A549 (cell line): Measurements from ENCODE around the gene THBS4. TPM values are rescaled to one million over a fixed set of nuclear protein-coding genes. Genes with fewer than 3 reads are reported as not detected.

ENCODE experiments used
- ATAC-seq, 2 experiments: fragments of 200-7000 bp in 1 of 2; fragments of >200 bp in 1 of 2; cut with Nextera tagmentation in 1 of 2; cut with Tn5 transposase in 1 of 2; 3 replicates each; pipeline versions ENCODE4 v1.8.0 to v1.9.1; 2018 to 2020; ENCODE audit warnings: mild to moderate bottlenecking in 1 of 2, moderate library complexity in 1 of 2
- CTCF ChIA-PET: fragments of 300-600 bp; sonication (Branson Sonifier 250); formaldehyde crosslinking; extraction: SDS; loops from one replicate; lab custom pipeline; 2021; ENCODE audit warnings: antibody characterized with exemption, inconsistent platforms; lab: Yijun Ruan, JAX
- POLR2A ChIA-PET: fragments of 350-600 bp; formaldehyde crosslinking; extraction: SDS; loops from one replicate; lab custom pipeline; 2021; ENCODE audit warnings: antibody characterized with exemption, inconsistent platforms; lab: Yijun Ruan, JAX
- DNase-seq, 2 experiments: peaks; one replicate each; pipeline versions ENCODE4 v3.0.0 to v3.0.0-alpha.2; 2011 to 2016; ENCODE audit warnings: low read depth in 1 of 2, low spot score in 1 of 2
- FAIRE-seq: peaks from 2 replicates; lab custom pipeline; 2011; peaks lifted over from hg19 to GRCh38; lab: Jason Lieb, UNC
- H3K27ac ChIP-seq, 2 experiments: fragments of >200 bp; sonication (Bioruptor Twin); formaldehyde crosslinking; 3 replicates each; pipeline ENCODE4 v1.5.1; 2016 to 2017
- H3K4me1 ChIP-seq: fragments of >200 bp; sonication (Bioruptor Twin); formaldehyde crosslinking; 3 replicates; pipeline ENCODE4 v1.6.1; 2016
- H3K4me2 ChIP-seq: fragments of >200 bp; sonication (Bioruptor Twin); formaldehyde crosslinking; 3 replicates; pipeline ENCODE4 v1.6.1; 2016
- H3K4me3 ChIP-seq: fragments of >200 bp; sonication (Bioruptor Twin); formaldehyde crosslinking; 3 replicates; pipeline ENCODE4 v1.5.1; 2016
- H3K9me3 ChIP-seq: fragments of >200 bp; sonication (Bioruptor Twin); formaldehyde crosslinking; 3 replicates; pipeline ENCODE4 v1.6.1; 2016
- CEBPB ChIP-seq, 2 experiments: fragments of >200 bp in 1 of 2; sonication (Bioruptor Twin) in 1 of 2; formaldehyde crosslinking in 1 of 2; IDR thresholded peaks; 2 replicates each; pipeline ENCODE4 v1.6.1; 2012 to 2016
- EP300 ChIP-seq, 2 experiments: fragments of >200 bp; sonication (Bioruptor Twin); formaldehyde crosslinking; IDR thresholded peaks; 2 replicates in 1 of 2; 3 replicates in 1 of 2; pipeline ENCODE4 v1.6.1; 2016 to 2017
- FOXS1 ChIP-seq: fragments of 250-450 bp; sonication (Bioruptor Pico); IDR thresholded peaks from 2 replicates; pipeline ENCODE4 v1.5.0; 2020; ENCODE audit warnings: mild to moderate bottlenecking, moderate library complexity
- HDAC2 ChIP-seq: fragments of 200-600 bp; sonication (generic); IDR thresholded peaks from 2 replicates; pipeline ENCODE4 v1.6.1; 2016
- HOXB5 ChIP-seq: fragments of 250-450 bp; sonication (Bioruptor Pico); IDR thresholded peaks from 2 replicates; pipeline ENCODE4 v1.5.0; 2020; ENCODE audit warnings: mild to moderate bottlenecking, moderate library complexity
- JUNB ChIP-seq: fragments of >200 bp; sonication (Bioruptor Twin); formaldehyde crosslinking; IDR thresholded peaks from 2 replicates; pipeline ENCODE4 v1.6.1; 2016
- KDM5A ChIP-seq: fragments of 200-600 bp; sonication (generic); IDR thresholded peaks from 2 replicates; pipeline ENCODE4 v1.6.1; 2016; ENCODE audit warnings: antibody characterized with exemption, mild to moderate bottlenecking
- MAFK ChIP-seq: fragments of 450-650 bp; IDR thresholded peaks from 2 replicates; pipeline ENCODE4 v1.6.1; 2014; ENCODE audit not compliant: partially characterized antibody
- MYC ChIP-seq: IDR thresholded peaks from 2 replicates; pipeline ENCODE4 v1.6.1; 2012; ENCODE audit warnings: mild to moderate bottlenecking, inconsistent platforms, low read length, improper control_type of control experiment, borderline replicate concordance
- NPAS2 ChIP-seq: fragments of 250-450 bp; sonication (Bioruptor Pico); IDR thresholded peaks from 2 replicates; pipeline ENCODE4 v1.8.0; 2022; ENCODE audit warnings: mild to moderate bottlenecking, moderate library complexity, borderline replicate concordance
- POLR2A ChIP-seq: IDR thresholded peaks from 2 replicates; pipeline ENCODE4 v1.6.1; 2012; ENCODE audit warnings: mild to moderate bottlenecking, low read length
- POLR2AphosphoS2 ChIP-seq: conservative IDR thresholded peaks from 2 replicates; pipeline ENCODE4 v1.6.1; 2012; ENCODE audit warnings: low read length, improper control_type of control experiment, inconsistent platforms
- RAD21 ChIP-seq, 2 experiments: fragments of >200 bp in 1 of 2; sonication (Bioruptor Twin) in 1 of 2; formaldehyde crosslinking in 1 of 2; IDR thresholded peaks in 1 of 2; conservative IDR thresholded peaks in 1 of 2; 2 replicates in 1 of 2; 3 replicates in 1 of 2; pipeline ENCODE4 v1.6.1; 2012 to 2018; ENCODE audit warnings: inconsistent platforms in 1 of 2
- RCOR1 ChIP-seq: fragments of 150-350 bp; IDR thresholded peaks from 2 replicates; pipeline ENCODE4 v1.6.1; 2014; ENCODE audit warnings: antibody characterized with exemption, low read length, low read depth
- SMC3 ChIP-seq: fragments of >200 bp; sonication (Bioruptor Twin); formaldehyde crosslinking; IDR thresholded peaks from 3 replicates; pipeline ENCODE4 v1.6.1; 2018; ENCODE audit warnings: inconsistent platforms
- TP53 ChIP-seq: fragments of 250-450 bp; sonication (Bioruptor Pico); IDR thresholded peaks from 2 replicates; pipeline ENCODE4 v1.5.0; 2021; ENCODE audit warnings: mild to moderate bottlenecking, moderate library complexity
- WGBS: methylation state at CpG from one replicate; pipeline ENCODE4 v1.1.6; 2017; ENCODE audit errors: missing lambda C conversion rate; 5-methylcytosine and 5-hydroxymethylcytosine counted together
- polyA plus RNA-seq, 4 experiments: library from polyadenylated mRNA; depleted of rRNA in 3 of 4; stranded (reverse); fragments of >200 nt; fragmentation: RNase III in 1 of 4; extraction: RNeasy Plus Mini Kit Qiagen cat#74134 plus additional on column Dnase treatment in 1 of 4; gene quantifications; 2 replicates in 3 of 4; 3 replicates in 1 of 4; pipeline ENCODE4 v1.2.3, GENCODE V29; 2011 to 2017
- TF ChIP-seq, protein P1 (sequence below): IDR thresholded peaks from 2 replicates; pipeline ENCODE4 v1.6.1; 2012
- TF ChIP-seq, protein P2 (sequence below): IDR thresholded peaks from 2 replicates; pipeline ENCODE4 v1.6.1; 2012
- TF ChIP-seq, protein P3 (sequence below): fragments of 450-650 bp; IDR thresholded peaks from 2 replicates; pipeline ENCODE4 v1.6.1; 2014; ENCODE audit warnings: antibody characterized with exemption
- TF ChIP-seq, protein P4 (sequence below): IDR thresholded peaks from 2 replicates; pipeline ENCODE4 v1.6.1; 2012; ENCODE audit warnings: low read depth, borderline replicate concordance

THBS4 gene
- polyA plus RNA-seq, 2 of the 4 experiments (the other 2 are of a cell fraction), result 0.28 to 0.41 TPM

DNA sequence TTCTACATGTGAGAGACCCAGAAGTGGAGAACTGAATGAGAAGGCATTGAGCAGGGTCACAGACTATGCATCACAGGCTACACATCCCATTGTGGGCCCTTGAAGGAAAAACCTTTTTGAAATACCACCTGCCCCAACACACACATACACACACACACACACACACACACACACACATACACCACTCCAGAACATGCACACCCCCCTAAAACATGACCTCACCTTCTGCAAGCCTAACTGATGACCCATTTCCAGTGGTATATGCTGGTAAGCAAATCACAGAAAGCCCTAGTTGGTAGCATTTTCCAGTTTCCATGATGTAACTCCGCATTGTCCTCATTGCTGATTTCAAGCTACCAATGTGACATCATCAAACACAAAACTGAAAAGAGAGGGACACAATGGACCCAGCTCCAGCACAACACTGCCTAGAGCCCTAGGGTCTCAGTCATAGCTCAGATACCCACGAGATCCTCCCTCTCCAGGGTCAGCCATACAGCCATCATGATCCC, 36.4 kb downstream of the THBS4 start:
- POLR2A ChIA-PET, result no interaction called here
- TF ChIP-seq, protein P1, sequence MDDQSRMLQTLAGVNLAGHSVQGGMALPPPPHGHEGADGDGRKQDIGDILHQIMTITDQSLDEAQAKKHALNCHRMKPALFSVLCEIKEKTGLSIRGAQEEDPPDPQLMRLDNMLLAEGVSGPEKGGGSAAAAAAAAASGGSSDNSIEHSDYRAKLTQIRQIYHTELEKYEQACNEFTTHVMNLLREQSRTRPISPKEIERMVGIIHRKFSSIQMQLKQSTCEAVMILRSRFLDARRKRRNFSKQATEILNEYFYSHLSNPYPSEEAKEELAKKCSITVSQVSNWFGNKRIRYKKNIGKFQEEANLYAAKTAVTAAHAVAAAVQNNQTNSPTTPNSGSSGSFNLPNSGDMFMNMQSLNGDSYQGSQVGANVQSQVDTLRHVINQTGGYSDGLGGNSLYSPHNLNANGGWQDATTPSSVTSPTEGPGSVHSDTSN, result no peak
- TF ChIP-seq SMC3 (no peak), POLR2AphosphoS2 (no peak), FOXS1 (no peak), RAD21 (conservative IDR thresholded peaks at IDR 0.05 in 1 of 2, IDR thresholded peaks at IDR 0.05 in 1 of 2) (no peak), HDAC2 (no peak), TP53 (CRISPR knock-in tag) (no peak)
- TF ChIP-seq, protein P2, sequence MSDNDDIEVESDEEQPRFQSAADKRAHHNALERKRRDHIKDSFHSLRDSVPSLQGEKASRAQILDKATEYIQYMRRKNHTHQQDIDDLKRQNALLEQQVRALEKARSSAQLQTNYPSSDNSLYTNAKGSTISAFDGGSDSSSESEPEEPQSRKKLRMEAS, result no peak
- CTCF ChIA-PET, result interaction anchor here (1.1 to 4.2 kb wide), 2 partner anchors 12 to 213 kb away, joined by 3 to 21 read pairs; no protein-coding TSS in a partner anchor
- Histone ChIP-seq H3K4me1 (no peaks in the 10 kb centered on the region), H3K4me3 (no peak overlapping the region), H3K9me3 (no peaks in the 10 kb centered on the region), H3K27ac (no peak overlapping the region), H3K4me2 (no peak overlapping the region)
- FAIRE-seq (no peak), ATAC-seq (no peak), DNase-seq (no peak)
- WGBS, result 43% methylated on average over 2 of the region's 2 CpGs

DNA sequence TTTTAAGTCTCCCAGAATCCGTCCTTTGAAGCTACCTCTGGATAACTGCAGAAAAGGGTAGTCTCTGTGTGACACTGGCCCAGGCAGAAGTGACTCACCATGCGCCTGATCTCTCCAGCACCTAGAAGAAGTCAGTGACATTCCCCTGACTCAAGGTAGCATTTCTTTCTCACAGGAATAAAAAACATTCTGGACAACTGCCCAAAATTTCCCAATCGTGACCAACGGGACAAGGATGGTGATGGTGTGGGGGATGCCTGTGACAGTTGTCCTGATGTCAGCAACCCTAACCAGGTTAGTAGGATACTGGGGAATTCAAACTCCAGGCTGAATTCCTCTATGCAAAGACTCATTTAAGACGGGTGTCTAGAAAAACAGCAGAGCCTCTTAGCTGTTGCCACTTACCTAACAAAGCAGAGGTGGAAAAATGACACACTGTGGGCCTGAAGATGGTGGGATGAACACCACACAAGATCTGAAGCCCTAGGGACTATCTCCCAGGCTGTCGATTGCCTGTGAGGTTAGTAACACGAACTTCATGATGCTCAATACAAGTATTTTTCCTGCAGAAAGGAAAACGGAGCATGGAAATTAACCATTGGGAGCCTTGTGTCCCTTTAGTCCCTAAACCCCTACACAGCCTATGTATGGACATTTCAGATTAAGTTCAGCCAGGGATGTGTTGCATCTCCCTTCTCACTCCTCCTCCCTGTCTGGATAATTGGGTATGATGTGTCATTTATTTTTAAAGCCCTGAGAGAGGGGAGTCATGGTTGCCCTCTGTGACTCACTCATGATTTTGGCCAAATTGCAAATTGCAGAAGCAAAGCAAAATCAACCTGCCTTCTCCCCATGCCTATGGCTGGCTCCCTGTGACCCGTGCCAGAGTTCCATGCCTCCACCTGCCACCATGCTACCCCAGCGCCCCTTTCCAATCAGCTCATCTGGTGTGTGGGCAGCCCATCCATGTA, 37.2 kb downstream of the THBS4 start:
- no peak overlapping the region for H3K4me2 ChIP-seq
- FAIRE-seq, result no peak
- no peak overlapping the region for H3K27ac ChIP-seq
- no peaks in the 10 kb centered on the region for H3K4me1 ChIP-seq
- H3K9me3 ChIP-seq, result no peaks in the 10 kb centered on the region
- 26% methylated on average over 10 of the region's 10 CpGs for WGBS
- DNase-seq, result no peak
- ATAC-seq, result no peak
- no peak overlapping the region for H3K4me3 ChIP-seq
- ChIA-PET POLR2A (no interaction called here), CTCF (interaction anchor here (1.1 to 4.2 kb wide), 2 partner anchors 11 to 214 kb away, joined by 3 to 21 read pairs; no protein-coding TSS in a partner anchor)
- TF ChIP-seq POLR2AphosphoS2, result no peak
- TF ChIP-seq FOXS1, result no peak
- TF ChIP-seq MAFK, result no peak
- TF ChIP-seq CEBPB (IDR thresholded peaks at IDR 0.05), result no peak
- TF ChIP-seq, protein P3, sequence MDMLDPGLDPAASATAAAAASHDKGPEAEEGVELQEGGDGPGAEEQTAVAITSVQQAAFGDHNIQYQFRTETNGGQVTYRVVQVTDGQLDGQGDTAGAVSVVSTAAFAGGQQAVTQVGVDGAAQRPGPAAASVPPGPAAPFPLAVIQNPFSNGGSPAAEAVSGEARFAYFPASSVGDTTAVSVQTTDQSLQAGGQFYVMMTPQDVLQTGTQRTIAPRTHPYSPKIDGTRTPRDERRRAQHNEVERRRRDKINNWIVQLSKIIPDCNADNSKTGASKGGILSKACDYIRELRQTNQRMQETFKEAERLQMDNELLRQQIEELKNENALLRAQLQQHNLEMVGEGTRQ, result no peak
- TF ChIP-seq, protein P4, sequence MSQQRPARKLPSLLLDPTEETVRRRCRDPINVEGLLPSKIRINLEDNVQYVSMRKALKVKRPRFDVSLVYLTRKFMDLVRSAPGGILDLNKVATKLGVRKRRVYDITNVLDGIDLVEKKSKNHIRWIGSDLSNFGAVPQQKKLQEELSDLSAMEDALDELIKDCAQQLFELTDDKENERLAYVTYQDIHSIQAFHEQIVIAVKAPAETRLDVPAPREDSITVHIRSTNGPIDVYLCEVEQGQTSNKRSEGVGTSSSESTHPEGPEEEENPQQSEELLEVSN, result no peak
- no peak for TF ChIP-seq EP300 (IDR thresholded peaks at IDR 0.05)
- no peak for TF ChIP-seq HOXB5
- TF ChIP-seq, protein P1, result no peak
- TF ChIP-seq RCOR1, result no peak
- no peak for TF ChIP-seq MYC
- no peak for TF ChIP-seq JUNB
- TF ChIP-seq KDM5A, result no peak
- TF ChIP-seq NPAS2 (CRISPR knock-in tag), result no peak
- no peak for TF ChIP-seq POLR2A
